B cell (primary cell): Measurements from ENCODE around the gene CLDND2. TPM values are rescaled to one million over a fixed set of nuclear protein-coding genes. Genes with fewer than 3 reads are reported as not detected.

Source experiments
- ATAC-seq: fragments of 200-7000 bp; cut with Tn5 transposase; one replicate; pipeline ENCODE4 v1.10.0; 2021; ENCODE audit warnings: low read depth, mild to moderate bottlenecking, moderate number of reproducible peaks, moderate library complexity
- CTCF ChIA-PET: fragments of 350-600 bp; sonication (Branson Sonifier 250); formaldehyde crosslinking; loops from one replicate; lab custom pipeline; 2021; ENCODE audit warnings: antibody characterized with exemption, inconsistent platforms; lab: Charles Lee
- POLR2A ChIA-PET: fragments of 350-600 bp; sonication (Branson Sonifier 250); formaldehyde crosslinking; loops from one replicate; lab custom pipeline; 2021; ENCODE audit warnings: antibody characterized with exemption; lab: Charles Lee
- DNase-seq: peaks from one replicate; pipeline ENCODE4 v3.0.0; 2013
- H2AFZ ChIP-seq: 2 replicates; pipeline ENCODE4 v1.6.1; 2012; ENCODE audit warnings: mild to moderate bottlenecking, low read depth, low read length; ENCODE audit not compliant: insufficient read depth, poor library complexity, severe bottlenecking
- H3K27ac ChIP-seq, 2 donors: 1 replicate in 1 of 2; 2 replicates in 1 of 2; pipeline ENCODE4 v1.5.1; 2012 to 2013; ENCODE audit warnings: low read length in 2 of 2, mild to moderate bottlenecking in 2 of 2, moderate library complexity in 1 of 2
- H3K27me3 ChIP-seq, 4 experiments: fragments of 200-600 bp in 1 of 4; sonication (generic) in 1 of 4; replicated peaks in 1 of 4; 1 replicate in 2 of 4; 2 replicates in 2 of 4; pipeline versions ENCODE4 v1.6.1 to v1.7.0; 2013 to 2016; ENCODE audit warnings: low read length in 3 of 4, mild to moderate bottlenecking in 2 of 4, mixed read lengths in 1 of 4, moderate library complexity in 1 of 4; ENCODE audit not compliant: insufficient read depth in 4 of 4, control insufficient read depth in 3 of 4; ENCODE audit errors: control extremely low read depth in 1 of 4
- H3K36me3 ChIP-seq, 2 experiments: replicated peaks in 1 of 2; 1 replicate in 1 of 2; 2 replicates in 1 of 2; pipeline versions ENCODE4 v1.6.1 to v1.7.1; 2013; ENCODE audit warnings: low read length in 1 of 2; ENCODE audit not compliant: insufficient read depth in 2 of 2, control insufficient read depth in 1 of 2; ENCODE audit errors: control extremely low read depth in 1 of 2, extremely low read depth in 1 of 2
- H3K4me1 ChIP-seq, 2 donors: fragments of 200-600 bp in 1 of 2; sonication (generic) in 1 of 2; 1 replicate in 1 of 2; 2 replicates in 1 of 2; pipeline versions ENCODE4 v1.5.1 to v1.6.1; 2013 to 2017; ENCODE audit warnings: low read length in 2 of 2; ENCODE audit not compliant: control insufficient read depth in 2 of 2, insufficient read depth in 2 of 2
- H3K4me2 ChIP-seq: replicated peaks from 2 replicates; pipeline ENCODE3; 2012; ENCODE audit warnings: mild to moderate bottlenecking, low read depth, low read length; ENCODE audit not compliant: poor library complexity, severe bottlenecking
- H3K4me3 ChIP-seq, 5 experiments: fragments of 200-600 bp in 1 of 5; sonication (generic) in 1 of 5; 1 replicate in 3 of 5; 2 replicates in 2 of 5; pipeline versions ENCODE4 v1.5.1 to v1.7.0; 2011 to 2016; ENCODE audit warnings: low read length in 4 of 5, mild to moderate bottlenecking in 4 of 5, low read depth in 2 of 5, control low read depth in 1 of 5, moderate library complexity in 1 of 5; ENCODE audit not compliant: insufficient read depth in 1 of 5; ENCODE audit errors: control extremely low read depth in 1 of 5, extremely low read depth in 1 of 5
- H3K79me2 ChIP-seq: fragments of 200-600 bp; sonication (generic); one replicate; pipeline ENCODE4 v1.6.0; 2016; ENCODE audit warnings: low read length; ENCODE audit not compliant: control insufficient read depth, insufficient read depth
- H3K9ac ChIP-seq: fragments of 200-600 bp; sonication (generic); 2 replicates; pipeline ENCODE4 v1.6.1; 2017; ENCODE audit warnings: mild to moderate bottlenecking, low read length, moderate library complexity
- H3K9me3 ChIP-seq, 3 donors: one replicate each; pipeline versions ENCODE4 v1.6.1 to v1.7.1; 2013; ENCODE audit warnings: low read length in 2 of 3; ENCODE audit not compliant: control insufficient read depth in 2 of 3, insufficient read depth in 1 of 3; ENCODE audit errors: control extremely low read depth in 1 of 3
- H4K20me1 ChIP-seq: 2 replicates; pipeline ENCODE4 v1.6.0; 2012; ENCODE audit warnings: mild to moderate bottlenecking, low read length; ENCODE audit not compliant: insufficient read depth, control insufficient read depth, poor library complexity, severe bottlenecking
- H3K27ac Mint-ChIP-seq: one replicate; pipeline ENCODE4 v1.8.0; 2021; ENCODE audit warnings: mixed read lengths
- H3K27me3 Mint-ChIP-seq: one replicate; pipeline ENCODE4 v1.8.0; 2021; ENCODE audit warnings: mixed read lengths
- H3K4me1 Mint-ChIP-seq: one replicate; pipeline ENCODE4 v1.8.0; 2021; ENCODE audit warnings: mixed read lengths
- H3K4me3 Mint-ChIP-seq: one replicate; pipeline ENCODE4 v1.8.0; 2021; ENCODE audit warnings: mixed read lengths
- H3K9me3 Mint-ChIP-seq: one replicate; pipeline ENCODE4 v1.8.0; 2022; ENCODE audit warnings: mixed read lengths; ENCODE audit not compliant: insufficient read depth
- CTCF ChIP-seq: fragments of 200-600 bp; IDR thresholded peaks from one replicate; pipeline ENCODE4 v1.8.0; 2022; ENCODE audit warnings: antibody characterized with exemption, mild to moderate bottlenecking
- EZH2 ChIP-seq: IDR thresholded peaks from 2 replicates; pipeline ENCODE4 v1.6.1; 2012; ENCODE audit warnings: borderline replicate concordance, low read depth, mild to moderate bottlenecking, moderate library complexity, low read length; ENCODE audit not compliant: insufficient read depth, poor library complexity, severe bottlenecking
- WGBS: methylation state at CpG from one replicate; pipeline ENCODE4 v1.1.5; 2013; ENCODE audit warnings: missing lambda C conversion rate; ENCODE audit not compliant: insufficient coverage; 5-methylcytosine and 5-hydroxymethylcytosine counted together
- intact Hi-C: fragments of 100-400 bp; cut with micrococcal nuclease; formaldehyde crosslinking; loops from one replicate; pipeline ENCODE4 v1.10.0; 2022
- polyA plus RNA-seq: library from polyadenylated mRNA; depleted of rRNA; stranded (reverse); fragments of >200 nt; gene quantifications from 2 replicates; pipeline ENCODE4 v1.2.3, GENCODE V29; 2012
- total RNA-seq, 2 donors: library from RNA; stranded (reverse); fragments of 120-200 nt in 1 of 2; gene quantifications; 1 replicate in 1 of 2; 2 replicates in 1 of 2; pipeline versions ENCODE4 v1.2.3 to v1.2.4, GENCODE V29; 2013 to 2022

Gene CLDND2
- total and polyA plus RNA-seq, 2 donors (not counting 1 experiment from before 2014, with no cell fraction given) = 1.9 TPM; not detected in 1

- TF ChIP-seq EZH2 (no peak), CTCF (no peak)
- Histone ChIP-seq H4K20me1 (no peaks in the 10 kb centered on the region), H3K27me3 (peaks cover 0 to 9% (median under 1%) of the 10 kb centered on the region in 4 experiments), H3K9me3 (peaks cover 0 to 8% (median 0%) of the 10 kb centered on the region in 3 donors), H3K36me3 (no peaks in the 10 kb centered on the region), H3K79me2 (no peaks in the 10 kb centered on the region), H3K4me3 (no peak overlapping the region), H3K27ac (no peak overlapping the region), H2AFZ (no peak overlapping the region), H3K4me1 (no peaks in the 10 kb centered on the region), H3K9ac (no peak overlapping the region), H3K4me2 (no peak overlapping the region)
- no peak overlapping the region for H3K4me3 Mint-ChIP-seq
- ChIA-PET POLR2A (no interaction called here), CTCF (no interaction called here)
- H3K27me3 Mint-ChIP-seq = peaks cover 51% of the 10 kb centered on the region
- DNase-seq (no peak), ATAC-seq (no peak)
- no peak overlapping the region for H3K27ac Mint-ChIP-seq
- intact Hi-C loops = no loop called here
- H3K9me3 Mint-ChIP-seq = no peaks in the 10 kb centered on the region
- WGBS = 79% methylated on average over 14 of the region's 14 CpGs
- H3K4me1 Mint-ChIP-seq = peaks cover 1% of the 10 kb centered on the region
Measured at GRCh38 chr19:51320280-51320657, 48.5 kb downstream of the CLDND2 start.

- Histone ChIP-seq H2AFZ (no peak overlapping the region), H3K27me3 (peaks cover 0 to 6% (median 0%) of the 10 kb centered on the region in 4 experiments), H3K4me3 (no peak overlapping the region), H3K4me1 (no peaks in the 10 kb centered on the region), H3K36me3 (no peaks in the 10 kb centered on the region), H3K4me2 (no peak overlapping the region), H3K9me3 (peaks cover 0 to 11% (median 0%) of the 10 kb centered on the region in 3 donors), H4K20me1 (no peaks in the 10 kb centered on the region), H3K27ac (no peak overlapping the region), H3K9ac (no peak overlapping the region), H3K79me2 (no peaks in the 10 kb centered on the region)
- 91% methylated on average over 8 of the region's 14 CpGs for WGBS
- no peak for DNase-seq
- intact Hi-C loops = no loop called here
- Mint-ChIP-seq H3K27ac (no peak overlapping the region), H3K27me3 (peaks cover 53% of the 10 kb centered on the region), H3K4me3 (no peak overlapping the region), H3K4me1 (peaks cover 1% of the 10 kb centered on the region), H3K9me3 (no peaks in the 10 kb centered on the region)
- TF ChIP-seq CTCF (no peak), EZH2 (no peak)
- ChIA-PET CTCF (no interaction called here), POLR2A (no interaction called here)
- no peak for ATAC-seq
Measured at GRCh38 chr19:51319649-51320279, 49.0 kb downstream of the CLDND2 start.
